HG02840 (cell line): Measurements from ENCODE around the gene TXNRD3.
A peak's percentile ranks its signal among the peaks of the same experiment; 100 is the strongest.

Experiments used
- ATAC-seq: cut with Tn5 transposase; IDR thresholded peaks from one replicate; pipeline ENCODE4 v1.9.1; 2021; ENCODE audit warnings: mild to moderate bottlenecking, moderate library complexity, moderate number of reproducible peaks; ENCODE audit not compliant: unreplicated experiment, low FRiP score

TXNRD3 gene

GRCh38 chr3:126654571-126655383 lies at the start of gene TXNRD3:
TSS of gene TXNRD3 (minus strand) at chr3:126655124.
- no peak for ATAC-seq

DNA sequence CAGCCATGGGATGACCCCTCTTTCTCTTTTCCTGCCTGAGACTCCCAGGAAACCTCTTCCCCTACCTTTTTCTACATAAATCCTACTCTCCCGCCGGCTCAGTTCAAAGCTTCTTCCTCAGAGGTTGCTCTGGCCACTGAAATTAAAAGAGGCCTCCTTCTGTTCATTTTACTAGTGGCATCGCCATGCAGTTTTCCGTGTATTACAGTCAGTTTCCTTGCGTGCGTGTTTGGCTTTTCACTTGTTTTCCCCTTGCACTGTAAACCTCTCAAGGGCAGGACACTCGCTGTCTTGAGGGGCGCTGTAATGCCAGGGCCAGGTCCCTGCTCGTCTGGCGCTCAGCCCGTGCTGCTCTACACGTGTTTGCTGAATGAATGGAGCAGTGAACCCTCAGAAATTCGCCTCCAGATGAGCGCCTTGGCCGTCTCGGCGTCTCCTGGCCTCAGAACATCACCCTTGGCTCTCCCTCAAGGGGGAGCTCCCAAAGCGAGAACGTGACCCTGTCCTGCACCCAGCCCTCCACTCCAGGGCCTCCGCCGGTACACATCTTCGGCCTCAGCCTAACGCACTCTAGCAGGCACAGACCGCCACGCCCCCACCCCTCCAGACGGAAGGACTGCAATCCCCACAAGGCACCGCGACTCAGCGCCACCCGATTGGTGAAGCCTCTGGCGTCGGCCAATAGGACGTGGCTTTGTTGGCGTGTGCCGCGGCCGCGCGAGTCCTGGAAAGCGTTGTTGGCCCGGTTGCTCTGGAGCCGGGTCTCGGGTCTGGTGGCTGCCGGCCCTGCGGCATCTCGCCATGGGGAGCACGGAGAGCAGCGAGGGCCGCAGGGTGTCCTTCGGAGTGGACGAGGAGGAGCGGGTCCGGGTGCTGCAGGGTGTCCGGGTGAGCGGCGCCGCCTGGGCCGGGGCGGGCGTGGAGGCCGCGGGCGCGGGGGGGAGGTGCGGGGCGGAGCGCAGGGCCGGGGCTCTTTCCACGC lies 48.9 kb upstream of the TXNRD3 start, which contains the start of gene CHCHD6:
CHCHD6 (plus strand) TSS at position 729 of the 982 bp plus-strand sequence; CDS start at position 802, 73 bp downstream.
- ATAC-seq: peak; percentile 88

GRCh38 chr3:126699011-126699410 lies 44.1 kb upstream of the TXNRD3 start:
- no peak for ATAC-seq

- no peak for ATAC-seq
Measured at GRCh38 chr3:126696701-126697267, 41.9 kb upstream of the TXNRD3 start.

GRCh38 chr3:126693921-126694320 lies 39.0 kb upstream of the TXNRD3 start:
- no peak for ATAC-seq

DNA sequence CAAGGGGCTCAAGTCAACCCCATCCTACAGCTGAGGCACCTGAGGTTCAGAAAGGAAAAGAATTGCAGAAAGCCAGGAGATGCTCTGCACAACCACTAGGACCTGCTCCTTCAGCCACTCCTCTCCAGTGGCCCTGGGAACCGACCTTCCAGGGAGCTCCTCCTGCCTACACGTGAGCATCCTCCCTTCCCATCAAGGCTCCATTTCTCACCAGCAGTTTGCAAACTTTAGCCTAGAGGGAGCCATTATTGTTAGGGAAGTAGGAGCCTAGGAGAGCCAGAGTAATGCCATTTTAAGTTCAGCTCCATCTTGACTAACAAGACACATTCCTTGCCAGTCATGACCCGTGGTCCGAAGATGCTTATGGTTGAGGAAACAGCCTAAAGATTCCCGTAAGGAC lies 37.9 kb upstream of the TXNRD3 start:
- no peak for ATAC-seq

GRCh38 chr3:126691765-126692164 lies 36.8 kb upstream of the TXNRD3 start:
- no peak for ATAC-seq

DNA sequence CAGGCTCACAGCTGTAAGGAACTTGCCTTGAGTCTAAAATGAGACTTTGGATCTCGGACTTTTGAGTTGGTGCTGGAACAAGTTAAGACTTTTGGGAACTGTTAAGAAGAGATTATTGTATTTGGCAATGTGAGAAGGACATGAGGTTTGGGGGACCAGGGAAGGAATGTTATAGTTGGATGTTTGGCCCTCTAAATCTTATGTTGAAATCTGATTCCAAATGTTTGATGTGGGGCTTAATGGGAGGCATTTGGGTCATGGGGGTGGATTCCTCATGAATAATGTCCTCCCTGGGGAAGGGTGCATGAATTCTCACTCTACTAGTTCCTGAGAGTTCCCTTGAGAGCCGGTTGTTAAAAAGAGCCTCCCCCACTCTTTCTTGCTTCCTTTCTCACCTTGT lies 30.6 kb upstream of the TXNRD3 start:
- ATAC-seq: no peak

- no peak for ATAC-seq
Measured at GRCh38 chr3:126685021-126685420, 30.1 kb upstream of the TXNRD3 start.

- ATAC-seq: no peak
Measured at GRCh38 chr3:126684218-126684751, 29.4 kb upstream of the TXNRD3 start.

- no peak for ATAC-seq
Measured at GRCh38 chr3:126683069-126683468, 28.1 kb upstream of the TXNRD3 start.

- ATAC-seq: no peak
Measured at GRCh38 chr3:126682009-126682408, 27.1 kb upstream of the TXNRD3 start.

DNA sequence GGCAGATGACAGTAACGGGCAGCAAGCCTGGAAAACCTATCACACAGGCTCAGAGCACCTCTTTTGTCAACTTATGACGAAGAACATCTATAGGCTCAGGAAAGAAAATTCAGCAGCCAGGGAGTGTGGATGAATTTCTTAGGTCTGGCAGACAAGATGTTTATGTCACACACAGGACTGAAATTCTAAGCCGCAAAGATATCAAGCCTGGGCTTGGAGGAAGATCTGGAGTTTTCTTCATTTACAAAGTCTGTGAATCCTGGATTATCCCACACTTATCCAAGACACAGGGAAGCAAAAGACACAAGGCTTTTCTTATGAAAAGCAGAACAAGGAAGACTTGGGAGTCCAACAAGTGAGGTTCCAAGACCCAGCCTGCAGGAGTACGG lies 25.7 kb upstream of the TXNRD3 start:
- no peak for ATAC-seq

- no peak for ATAC-seq
Measured at GRCh38 chr3:126679831-126680666, 25.1 kb upstream of the TXNRD3 start.

GRCh38 chr3:126679318-126679751 lies 24.4 kb upstream of the TXNRD3 start:
- no peak for ATAC-seq

- no peak for ATAC-seq
Measured at GRCh38 chr3:126678693-126679317, 23.9 kb upstream of the TXNRD3 start.

- ATAC-seq: no peak
Measured at GRCh38 chr3:126677862-126678503, 23.1 kb upstream of the TXNRD3 start.

GRCh38 chr3:126676919-126677705 lies 22.2 kb upstream of the TXNRD3 start:
- no peak for ATAC-seq
